D721Med (cell line): ENCODE measurements around the gene OTUB2.
A peak's percentile ranks its signal among the peaks of the same experiment; 100 is the strongest.
"Not testable (repeated sequence)": the region's sequence is repeated elsewhere in the genome, so short reads cannot be mapped to it uniquely, and the experiment has no call there.

Source experiments
- DNase-seq: peaks from one replicate; pipeline ENCODE4 v3.0.0; 2011; ENCODE audit warnings: low spot score; ENCODE audit not compliant: insufficient read length
- FAIRE-seq: peaks from 2 replicates; lab custom pipeline; 2011; peaks lifted over from hg19 to GRCh38; lab: Jason Lieb, UNC
- TF ChIP-seq, protein P1 (sequence below): IDR thresholded peaks from 2 replicates; pipeline ENCODE4 v1.5.1; 2012; ENCODE audit warnings: mild to moderate bottlenecking, control low read depth; ENCODE audit not compliant: insufficient read depth; ENCODE audit errors: missing control alignments

The OTUB2 gene

DNA sequence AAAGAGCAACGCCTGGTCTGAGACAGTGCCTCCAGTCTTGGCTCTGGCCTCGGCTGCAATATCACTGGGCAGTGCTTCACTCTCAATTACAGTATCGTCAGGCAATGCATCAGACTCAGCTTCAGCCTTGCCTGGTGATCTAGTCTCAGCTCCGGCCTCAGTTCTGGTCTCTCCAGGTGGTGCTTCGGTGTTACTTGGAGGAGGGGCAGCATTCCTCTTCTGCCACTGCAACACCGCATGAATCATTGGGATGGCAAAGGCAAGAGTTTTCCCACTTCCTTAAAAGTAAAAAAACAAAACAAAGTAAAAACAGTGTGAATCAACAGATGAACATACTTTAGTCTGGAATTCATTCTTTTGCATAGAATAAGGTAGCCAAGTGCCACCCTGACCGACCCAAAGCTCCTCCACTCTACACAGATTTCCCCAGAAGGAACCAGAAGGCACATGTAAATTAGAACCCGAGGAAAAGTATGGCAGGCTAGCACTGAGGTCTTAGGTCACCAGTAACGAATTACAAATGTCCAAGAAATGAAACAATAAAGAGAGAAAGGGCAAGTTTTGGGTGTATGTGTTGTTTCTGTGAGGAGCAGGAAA is 36.3 kb downstream of the OTUB2 start:
- no peak for FAIRE-seq
- DNase-seq = no peak
- TF ChIP-seq, protein P1, sequence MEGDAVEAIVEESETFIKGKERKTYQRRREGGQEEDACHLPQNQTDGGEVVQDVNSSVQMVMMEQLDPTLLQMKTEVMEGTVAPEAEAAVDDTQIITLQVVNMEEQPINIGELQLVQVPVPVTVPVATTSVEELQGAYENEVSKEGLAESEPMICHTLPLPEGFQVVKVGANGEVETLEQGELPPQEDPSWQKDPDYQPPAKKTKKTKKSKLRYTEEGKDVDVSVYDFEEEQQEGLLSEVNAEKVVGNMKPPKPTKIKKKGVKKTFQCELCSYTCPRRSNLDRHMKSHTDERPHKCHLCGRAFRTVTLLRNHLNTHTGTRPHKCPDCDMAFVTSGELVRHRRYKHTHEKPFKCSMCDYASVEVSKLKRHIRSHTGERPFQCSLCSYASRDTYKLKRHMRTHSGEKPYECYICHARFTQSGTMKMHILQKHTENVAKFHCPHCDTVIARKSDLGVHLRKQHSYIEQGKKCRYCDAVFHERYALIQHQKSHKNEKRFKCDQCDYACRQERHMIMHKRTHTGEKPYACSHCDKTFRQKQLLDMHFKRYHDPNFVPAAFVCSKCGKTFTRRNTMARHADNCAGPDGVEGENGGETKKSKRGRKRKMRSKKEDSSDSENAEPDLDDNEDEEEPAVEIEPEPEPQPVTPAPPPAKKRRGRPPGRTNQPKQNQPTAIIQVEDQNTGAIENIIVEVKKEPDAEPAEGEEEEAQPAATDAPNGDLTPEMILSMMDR = no peak

GRCh38 chr14:94066089-94066676 is 40.0 kb downstream of the OTUB2 start:
- no peak for FAIRE-seq
- TF ChIP-seq, protein P1 = no peak
- DNase-seq = no peak

DNA sequence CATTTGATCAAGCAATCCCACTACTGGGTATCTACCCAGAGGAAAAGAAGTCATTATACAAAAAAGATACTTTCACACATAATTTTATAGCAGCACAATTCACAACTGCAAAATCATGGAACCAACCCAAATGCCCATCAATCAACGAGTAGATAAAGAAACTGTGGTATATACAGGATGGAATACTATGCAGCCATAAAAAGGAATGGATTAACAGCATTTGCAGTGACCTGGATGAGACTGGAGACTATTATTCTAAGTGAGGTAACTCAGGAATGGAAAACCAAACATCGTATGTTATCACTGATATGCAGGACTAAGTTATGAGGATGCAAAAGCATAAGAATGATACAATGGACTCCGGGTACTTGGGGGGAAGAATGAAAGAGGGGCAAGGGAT is 45.9 kb downstream of the OTUB2 start:
- not testable (repeated sequence) for DNase-seq, FAIRE-seq

GRCh38 chr14:94074534-94074933 is 48.4 kb downstream of the OTUB2 start:
- DNase-seq (no peak), FAIRE-seq (no peak)
- TF ChIP-seq, protein P1 = no peak

- TF ChIP-seq, protein P1 = no peak
- DNase-seq = no peak
- FAIRE-seq = no peak
Observed at GRCh38 chr14:94075008-94075407, 48.9 kb downstream of the OTUB2 start.

- TF ChIP-seq, protein P1 = no peak
- FAIRE-seq (peak; percentile 25), DNase-seq (no peak)
Observed at GRCh38 chr14:94077111-94077821, 51.1 kb downstream of the OTUB2 start.

DNA sequence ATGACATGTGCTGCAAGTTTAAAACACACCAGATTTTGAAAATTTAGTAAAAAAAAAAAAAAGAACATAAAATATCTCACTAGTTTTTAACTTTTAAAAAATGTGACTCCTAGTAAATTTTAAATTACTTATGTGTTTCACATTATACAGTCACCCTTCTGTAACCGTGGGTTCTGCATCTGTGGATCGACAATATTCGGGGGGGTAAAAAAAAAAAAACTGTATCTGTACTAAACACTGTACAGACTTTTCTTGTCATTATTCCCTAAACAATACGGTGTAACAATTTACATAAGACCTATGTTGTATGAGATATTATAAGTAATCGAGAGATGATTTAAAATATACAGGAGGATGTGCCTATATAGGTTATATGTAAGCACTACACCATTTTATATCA is 51.7 kb downstream of the OTUB2 start:
- TF ChIP-seq, protein P1 = no peak
- FAIRE-seq (no peak), DNase-seq (no peak)
